ENCODE measurements around the gene OR5K3. TPM values are rescaled to one million over a fixed set of nuclear protein-coding genes. Genes with fewer than 3 reads are reported as not detected.
"Not testable (repeated sequence)": the region's sequence is repeated elsewhere in the genome, so short reads cannot be mapped to it uniquely, and the experiment has no call there.

The OR5K3 gene
- not detected in 2 replicates for polyA plus RNA-seq (2014; cell fraction: cytosol; rRNA removed)
- not detected in 2 replicates for polyA plus RNA-seq (2014; cell fraction: nucleus; rRNA removed)

DNA sequence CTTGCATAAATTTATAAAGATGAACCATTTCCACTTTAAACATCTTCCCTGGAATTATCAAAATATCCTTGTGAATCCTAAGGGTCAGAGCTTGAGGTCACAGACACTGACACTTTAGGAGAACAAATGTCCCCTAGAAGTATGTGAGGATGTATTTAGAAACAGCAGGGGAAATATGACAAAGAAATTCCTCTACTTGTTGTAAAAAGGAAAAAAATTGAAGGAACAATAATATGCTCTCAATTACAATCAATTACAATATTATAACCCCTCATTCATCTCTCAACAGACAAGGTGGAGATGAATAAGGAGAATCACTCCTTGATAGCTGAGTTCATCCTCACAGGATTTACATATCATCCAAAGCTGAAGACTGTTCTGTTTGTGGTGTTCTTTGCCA lies at the start of gene OR5K3:
Gene OR5K3, plus strand, starts transcription at position 301 of the 400 bp plus-strand sequence. Its CDS starts 0 bp downstream, at position 301.
- no peak for DNase-seq (ENCODE audit: low spot score)

DNA sequence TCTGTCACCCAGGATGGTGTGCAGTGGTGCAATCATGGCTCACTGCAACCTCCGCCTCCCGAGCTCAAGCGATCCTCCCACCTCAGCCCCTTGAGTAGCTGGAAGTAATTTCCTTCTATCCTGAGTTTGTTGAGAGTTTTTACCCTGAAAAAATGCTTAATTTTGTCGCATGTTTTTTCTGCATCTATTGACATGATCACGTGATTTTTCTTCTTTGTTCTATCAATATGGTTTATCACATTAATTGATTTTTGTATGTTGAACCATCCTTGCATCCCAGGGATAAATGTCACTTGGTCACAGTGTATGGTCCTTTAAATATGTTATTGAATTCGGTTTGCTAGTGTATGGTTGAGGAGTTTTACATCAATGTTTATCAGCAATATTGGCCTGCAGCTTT lies 48.7 kb upstream of the OR5K3 start:
- no peak for DNase-seq (ENCODE audit: low spot score)

DNA sequence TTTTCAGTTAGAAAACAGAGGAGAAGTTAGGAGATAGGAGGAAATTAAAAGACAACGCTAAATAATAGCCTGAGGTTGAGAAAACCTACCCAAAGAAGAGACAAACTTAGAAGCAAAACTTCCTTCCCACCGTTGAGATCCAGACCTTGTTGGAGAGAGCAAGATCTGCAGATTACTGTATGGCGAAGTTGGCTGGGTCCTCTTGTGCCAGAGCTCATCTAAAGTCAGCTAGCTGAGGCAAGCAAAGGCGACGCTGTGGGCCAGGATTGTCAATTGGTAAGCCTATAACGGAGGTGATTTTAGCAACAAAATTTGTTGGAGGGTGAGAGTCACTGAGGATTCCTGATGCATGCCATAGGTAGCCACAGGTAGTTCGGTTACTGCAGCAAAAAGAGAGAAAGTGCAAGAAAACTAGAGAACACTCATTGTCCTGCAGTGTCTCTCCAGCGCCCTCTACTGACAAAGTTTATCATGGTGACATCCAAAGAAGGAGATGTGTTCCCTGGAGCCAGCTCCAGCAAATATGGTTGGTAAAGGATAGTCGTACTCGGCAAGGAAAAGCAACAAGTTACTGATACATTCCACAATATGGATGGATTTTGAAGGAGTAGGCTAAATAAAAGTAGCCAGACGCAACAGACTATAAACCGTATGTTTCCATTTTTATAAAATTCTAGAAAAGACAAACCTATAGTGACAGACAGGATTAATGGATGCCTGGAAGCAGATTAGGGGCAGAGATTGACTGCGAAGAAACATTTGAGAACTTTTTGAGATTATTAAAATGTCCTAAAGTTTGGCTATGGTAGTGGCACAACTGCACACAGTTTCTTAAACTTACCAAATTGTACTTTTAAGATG lies 46.6 kb upstream of the OR5K3 start:
- peak; percentile 44 for DNase-seq (ENCODE audit: low spot score)

- DNase-seq (ENCODE audit: low spot score), result no peak
Observed at GRCh38 chr3:98350082-98350481, 40.4 kb upstream of the OR5K3 start.

DNA sequence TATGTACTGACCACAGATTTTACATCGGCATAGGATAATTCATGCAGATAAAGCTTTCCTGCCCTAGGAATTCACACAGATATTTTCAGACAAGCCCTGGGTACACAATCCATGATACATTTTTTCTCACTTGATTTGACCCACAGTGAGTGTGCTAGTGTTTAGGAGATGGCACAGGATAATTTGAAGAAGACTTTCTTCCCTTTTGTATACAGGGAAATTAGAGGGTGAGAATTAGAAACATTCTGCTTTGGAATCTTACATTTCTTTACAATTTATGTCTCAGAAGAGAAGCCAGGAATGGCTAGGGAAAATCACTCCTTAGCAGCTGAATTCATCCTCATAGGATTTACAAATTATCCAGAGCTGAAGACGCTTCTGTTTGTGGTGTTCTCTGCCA lies 36.9 kb upstream of the OR5K3 start, which contains the start of gene OR5K4:
Gene OR5K4, plus strand, starts transcription at position 301 of the 400 bp plus-strand sequence. Its CDS starts 0 bp downstream, at position 301.
- no peak for DNase-seq (ENCODE audit: low spot score)

GRCh38 chr3:98359250-98359649 lies 31.2 kb upstream of the OR5K3 start:
- DNase-seq (ENCODE audit: low spot score), result no peak

DNA sequence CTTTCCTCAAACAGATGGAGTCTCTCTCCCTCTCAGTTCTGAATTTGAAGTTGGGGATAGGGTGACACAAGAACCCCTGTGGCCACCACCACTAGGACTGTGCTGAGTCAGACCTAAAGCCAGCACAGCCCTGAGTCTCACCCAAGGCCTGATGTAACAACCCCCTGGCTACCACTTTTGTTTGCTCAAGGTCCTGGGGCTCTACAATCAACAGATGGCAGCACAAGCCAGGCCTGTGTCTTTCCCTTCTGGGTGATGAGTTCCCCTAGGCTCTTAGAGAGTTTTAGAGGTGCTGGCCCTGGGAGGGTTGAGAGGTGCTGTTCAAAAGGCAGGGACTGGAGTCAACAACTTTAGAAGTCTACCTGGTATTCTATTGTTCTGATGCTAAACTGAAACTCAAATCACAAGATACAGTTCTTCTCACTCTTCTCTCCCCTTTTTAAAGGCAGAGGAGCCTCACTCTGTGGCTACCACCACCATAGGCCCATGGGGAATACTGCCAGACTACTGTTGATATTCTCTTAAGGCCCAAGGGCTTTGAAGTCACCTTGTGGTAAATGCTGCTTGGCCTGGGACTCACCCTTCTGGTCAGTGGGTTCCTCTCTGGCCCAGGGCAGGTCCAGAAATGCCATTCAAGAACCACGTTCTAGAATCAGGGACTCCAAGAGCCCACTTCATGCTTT lies 30.3 kb upstream of the OR5K3 start:
- DNase-seq (ENCODE audit: low spot score), result no peak

DNA sequence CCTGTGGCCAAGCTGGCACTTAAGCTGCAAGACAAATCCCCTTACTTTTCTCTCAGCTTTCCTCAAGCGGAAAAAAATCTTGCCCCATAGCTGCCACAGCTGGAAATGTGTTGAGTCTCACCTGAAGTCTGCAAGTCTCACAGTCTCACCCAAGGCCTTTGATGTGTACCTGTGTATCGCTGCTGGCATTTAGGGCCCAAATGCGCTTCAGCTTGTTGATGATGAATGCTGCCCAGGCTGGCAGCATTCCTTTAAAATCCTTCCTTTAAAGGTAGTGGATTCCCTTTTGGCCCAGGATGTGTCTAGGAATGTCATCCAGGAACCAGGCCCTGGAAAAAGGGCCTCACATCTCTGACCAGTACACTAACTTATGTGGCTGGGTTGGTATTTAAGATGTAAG lies 29.8 kb upstream of the OR5K3 start:
- DNase-seq (ENCODE audit: low spot score), result no peak

DNA sequence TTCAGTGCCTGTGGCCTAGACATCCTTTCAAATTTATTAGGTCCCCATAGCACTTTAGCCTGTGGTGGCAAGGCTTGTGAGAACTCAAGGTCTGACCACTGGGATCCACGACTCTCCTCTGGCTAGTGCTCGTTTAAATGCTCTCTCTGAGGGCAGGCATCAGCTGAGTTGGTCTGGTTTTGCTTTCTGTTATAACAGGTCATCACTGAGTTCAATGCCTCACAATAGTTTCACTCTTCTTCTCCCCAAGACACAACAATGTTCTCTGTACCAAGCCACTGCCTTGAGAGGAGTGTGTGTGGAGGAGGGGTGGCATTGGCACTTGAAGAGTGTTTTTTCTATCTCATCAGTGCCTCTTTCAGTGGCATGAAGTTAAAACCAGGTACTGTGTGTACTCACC lies 29.2 kb upstream of the OR5K3 start:
- DNase-seq (ENCODE audit: low spot score), result no peak

- no peak for DNase-seq (ENCODE audit: low spot score)
Observed at GRCh38 chr3:98367464-98368246, 22.8 kb upstream of the OR5K3 start.

DNA sequence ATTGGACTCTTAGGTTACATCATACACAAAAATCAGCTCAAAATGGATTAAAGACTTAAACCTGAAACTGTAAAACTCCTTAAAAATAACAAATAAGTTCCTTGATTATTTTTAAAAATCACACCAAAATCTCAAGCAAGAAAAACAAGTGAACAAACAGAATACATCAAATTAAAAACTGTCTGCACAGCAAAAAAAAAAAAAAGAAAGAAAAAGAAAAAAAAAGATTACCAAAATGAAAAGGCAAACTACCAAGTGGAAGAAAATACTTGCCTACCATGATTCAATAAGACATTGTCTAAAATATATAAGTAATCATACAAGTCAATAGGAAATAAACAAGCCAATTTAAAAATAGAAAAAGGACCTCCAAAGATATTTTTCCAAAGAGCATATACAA lies 19.3 kb upstream of the OR5K3 start:
- no peak for DNase-seq (ENCODE audit: low spot score)

DNA sequence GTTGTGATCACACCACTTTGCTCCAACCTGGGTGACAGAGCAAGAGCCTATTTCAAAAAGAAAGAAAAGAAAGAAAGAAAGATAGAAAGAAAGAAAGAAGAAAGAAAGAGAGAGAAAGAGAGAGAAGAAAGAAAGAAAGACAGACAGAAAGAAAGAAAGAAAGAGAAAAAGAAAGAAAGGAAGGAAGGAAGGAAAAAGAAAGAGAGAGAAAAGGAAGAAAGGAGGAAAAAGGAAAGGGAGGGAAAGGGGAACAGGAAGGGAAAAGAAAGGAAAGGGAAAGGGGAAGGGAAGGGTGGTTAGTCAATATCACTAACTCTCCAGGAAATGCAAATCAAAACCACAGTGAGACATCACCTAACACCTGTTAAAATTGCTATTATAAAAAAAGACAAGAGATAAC lies 18.6 kb upstream of the OR5K3 start:
- no peak for DNase-seq (ENCODE audit: low spot score)

GRCh38 chr3:98372445-98372844 lies 18.0 kb upstream of the OR5K3 start:
- no peak for DNase-seq (ENCODE audit: low spot score)

- DNase-seq (ENCODE audit: low spot score), result no peak
Observed at GRCh38 chr3:98376631-98377030, 13.8 kb upstream of the OR5K3 start.

- no peak for DNase-seq (ENCODE audit: low spot score)
Observed at GRCh38 chr3:98388147-98388546, 2.3 kb upstream of the OR5K3 start.

GRCh38 chr3:98395101-98395500 lies 4.6 kb downstream of the OR5K3 start:
- no peak for DNase-seq (ENCODE audit: low spot score)

DNA sequence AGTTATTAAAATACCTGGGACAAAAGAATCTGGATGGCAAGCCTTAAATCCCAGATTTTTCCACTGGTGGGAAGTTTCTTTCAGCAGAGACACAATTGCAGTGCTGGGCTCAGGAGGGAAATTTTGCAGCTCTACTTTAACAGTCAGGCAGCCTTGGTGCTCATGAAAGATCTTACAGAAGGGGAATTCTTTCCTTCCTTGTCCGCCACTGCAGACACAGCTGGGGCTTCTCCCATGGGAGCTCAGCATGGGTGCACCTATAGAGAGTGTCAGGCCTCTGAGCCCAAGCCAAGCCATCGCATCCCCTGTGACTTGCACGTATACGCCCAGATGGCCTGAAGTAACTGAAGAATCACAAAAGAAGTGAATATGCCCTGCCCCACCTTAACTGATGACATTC lies 6.0 kb downstream of the OR5K3 start:
- DNase-seq (ENCODE audit: low spot score), result not testable (repeated sequence)

DNA sequence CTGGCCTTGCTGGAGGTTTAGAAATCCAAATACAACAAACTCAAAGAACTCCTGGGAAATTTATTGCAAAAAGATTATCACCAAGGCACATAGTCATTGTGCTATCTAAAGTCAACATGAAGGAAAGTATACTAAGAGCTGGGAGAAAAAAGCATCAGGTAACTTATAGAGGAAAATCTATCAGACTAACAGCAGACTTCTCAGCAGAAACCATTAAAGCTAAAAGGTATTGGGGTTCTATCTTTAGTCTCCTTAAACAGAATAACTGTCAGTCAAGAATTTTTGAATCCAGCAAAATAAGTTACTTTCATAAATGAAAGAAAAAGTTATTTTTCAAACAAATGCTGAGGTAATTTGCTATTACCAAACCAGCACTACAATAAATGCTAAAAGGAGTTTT lies 8.0 kb downstream of the OR5K3 start:
- DNase-seq (ENCODE audit: low spot score), result no peak

- DNase-seq (ENCODE audit: low spot score), result no peak
Observed at GRCh38 chr3:98402507-98402906, 12.0 kb downstream of the OR5K3 start.

DNA sequence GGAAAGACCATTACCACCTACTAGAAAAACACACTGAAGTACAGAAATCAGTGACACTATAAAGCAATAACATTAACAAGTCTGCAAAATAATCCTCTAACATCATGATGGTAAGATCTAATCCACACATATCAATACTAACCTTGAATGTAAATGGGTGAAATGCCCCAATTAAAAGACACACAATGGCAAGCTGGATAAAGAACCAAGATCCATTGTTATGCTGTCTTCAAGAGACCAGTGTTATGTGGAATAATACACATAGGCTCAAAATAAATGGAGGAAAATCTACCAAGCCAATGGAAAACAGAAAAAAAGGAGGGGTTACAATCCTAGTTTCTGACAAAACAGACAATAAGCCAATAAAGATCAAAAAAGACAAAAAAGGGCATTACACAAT lies 13.5 kb downstream of the OR5K3 start:
- DNase-seq (ENCODE audit: low spot score), result no peak

- no peak for DNase-seq (ENCODE audit: low spot score)
Observed at GRCh38 chr3:98406034-98406433, 15.6 kb downstream of the OR5K3 start.

GRCh38 chr3:98432575-98432974 lies 42.1 kb downstream of the OR5K3 start:
- DNase-seq (ENCODE audit: low spot score), result no peak

All from SK-N-DZ (cell line).